Breast epithelium (tissue), 3 donors: ENCODE measurements around the gene ZNF76.

Experiments
- CTCF ChIP-seq, 3 donors: fragments of 450-650 bp; IDR thresholded peaks; one replicate each; pipeline ENCODE4 v1.5.1; 2016 to 2017; ENCODE audit warnings: antibody characterized with exemption in 3 of 3, mild to moderate bottlenecking in 3 of 3, moderate library complexity in 3 of 3
- POLR2A ChIP-seq: fragments of 450-650 bp; IDR thresholded peaks from one replicate; pipeline ENCODE4 v1.6.1; 2016; ENCODE audit warnings: antibody characterized with exemption, mild to moderate bottlenecking, moderate library complexity

- TF ChIP-seq POLR2A (no peak), CTCF (IDR thresholded peaks at IDR 0.05) (no peak)
Observed at GRCh38 chr6:35302604-35303241, 43.2 kb downstream of the ZNF76 start.
